Measurements from ENCODE around the gene TMEM120B.

- TF ChIP-seq CTCF (conservative IDR thresholded peaks at IDR 0.05; ENCODE audit: low read length) (peak; percentile 90), EZH2phosphoT487 (IDR thresholded peaks at IDR 0.05; ENCODE audit: borderline replicate concordance, low read depth, low read length) (no peak)
Measured at GRCh38 chr12:121773011-121773777, 60.6 kb downstream of the TMEM120B start.

All from OCI-LY7 (cell line).